ENCODE data around the gene SEL1L2. TPM values are rescaled to one million over a fixed set of nuclear protein-coding genes. Genes with fewer than 3 reads are reported as not detected.

SEL1L2 gene
- total RNA-seq, 1 donor from 2014 or later, result not detected

DNA sequence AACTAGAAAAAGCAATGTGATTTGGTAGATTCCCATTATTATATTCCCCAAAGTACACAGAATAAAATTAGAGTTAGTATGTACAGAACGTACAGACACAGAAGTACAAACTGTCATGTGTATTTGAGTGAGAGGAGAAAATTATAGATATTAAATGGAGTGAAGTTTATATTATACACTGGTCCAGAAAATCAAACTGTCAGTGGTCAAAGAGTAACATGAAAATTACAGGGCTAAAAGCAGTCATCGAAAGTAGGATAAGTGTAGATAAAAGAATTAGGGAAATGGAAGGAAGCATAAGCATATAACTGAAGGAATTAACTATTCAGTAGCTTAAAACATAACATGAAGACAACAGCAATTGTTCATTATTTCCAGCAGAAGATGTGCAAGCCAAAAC lies 30.3 kb downstream of the SEL1L2 start:
- H3K4me3 Mint-ChIP-seq, result no peak overlapping the region
- no peaks in the 10 kb centered on the region for H3K36me3 Mint-ChIP-seq (ENCODE audit: low read depth)
- H3K27me3 Mint-ChIP-seq, result no peaks in the 10 kb centered on the region
- H3K27ac Mint-ChIP-seq, result no peak overlapping the region
- no peaks in the 10 kb centered on the region for H3K4me1 Mint-ChIP-seq
- intact Hi-C loops (cut with micrococcal nuclease), result no loop called here
- peaks cover 5% of the 10 kb centered on the region for H3K9me3 Mint-ChIP-seq
- DNase-seq, result no peak

DNA sequence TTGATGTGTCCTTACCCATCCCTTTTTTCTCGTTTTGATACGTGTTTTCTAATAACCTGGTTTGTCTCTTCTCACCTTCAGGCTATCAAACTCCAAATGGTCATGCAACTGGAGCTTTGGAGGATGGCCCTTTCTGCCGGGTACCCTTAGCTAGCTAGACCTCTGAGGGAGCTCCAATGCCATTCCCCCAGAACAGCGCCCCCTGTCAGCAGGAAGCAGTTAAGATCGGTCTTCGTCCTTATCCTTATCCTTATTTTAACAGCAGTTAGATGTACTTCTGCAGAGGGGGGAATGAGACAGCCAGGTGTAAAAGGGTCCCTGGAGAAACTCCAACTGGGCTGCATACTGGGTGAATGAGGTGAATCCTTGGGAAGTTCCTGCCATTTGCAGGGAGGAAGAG lies 37.2 kb downstream of the SEL1L2 start:
- no peaks in the 10 kb centered on the region for H3K27me3 Mint-ChIP-seq
- H3K4me3 Mint-ChIP-seq, result no peak overlapping the region
- no peaks in the 10 kb centered on the region for H3K4me1 Mint-ChIP-seq
- no peak overlapping the region for H3K27ac Mint-ChIP-seq
- no peaks in the 10 kb centered on the region for H3K36me3 Mint-ChIP-seq (ENCODE audit: low read depth)
- no peaks in the 10 kb centered on the region for H3K9me3 Mint-ChIP-seq
- no peak for DNase-seq
- intact Hi-C loops (cut with micrococcal nuclease), result no loop called here

DNA sequence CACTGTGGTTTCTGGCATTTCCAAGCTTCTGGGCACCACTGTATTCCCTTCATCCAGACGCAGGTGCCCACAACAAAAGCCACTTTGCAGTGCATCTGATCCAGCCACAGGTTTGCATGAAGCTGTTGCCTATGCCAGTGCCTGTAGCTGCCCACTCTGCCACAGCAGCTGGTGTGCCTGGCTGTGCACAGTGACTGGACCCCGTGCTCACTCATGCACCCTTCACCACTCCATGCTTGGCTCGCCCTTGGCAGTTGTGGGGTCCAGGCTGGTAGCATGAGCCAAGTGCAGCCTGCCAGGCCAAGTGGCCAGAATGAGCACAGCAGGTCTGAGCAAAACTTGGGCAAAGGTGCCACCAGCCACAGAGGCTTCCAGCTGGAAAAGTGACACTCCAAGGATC lies 42.7 kb downstream of the SEL1L2 start:
- Mint-ChIP-seq H3K9me3 (no peaks in the 10 kb centered on the region), H3K4me1 (no peaks in the 10 kb centered on the region), H3K27me3 (no peaks in the 10 kb centered on the region)

DNA sequence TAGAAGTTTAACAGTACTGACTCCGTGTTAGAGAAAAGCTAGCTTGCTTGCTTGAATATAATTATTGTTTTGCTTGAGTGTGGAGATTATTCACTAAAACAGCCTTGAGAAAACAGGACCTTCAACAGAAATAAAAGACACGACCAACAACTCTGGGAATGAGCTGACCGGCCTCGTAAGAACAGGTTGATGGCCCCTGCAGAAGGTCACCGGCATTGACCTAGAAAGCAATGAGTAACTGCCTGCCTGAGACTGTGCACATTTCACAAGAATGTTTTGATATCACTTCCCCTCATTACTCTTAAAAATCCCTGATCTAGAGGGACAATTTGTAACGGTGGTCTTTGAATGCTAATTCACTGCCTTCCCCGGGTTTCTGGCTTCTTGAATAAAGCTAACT lies 49.4 kb downstream of the SEL1L2 start:
- Mint-ChIP-seq H3K4me3 (no peak overlapping the region), H3K27ac (no peak overlapping the region), H3K27me3 (no peaks in the 10 kb centered on the region), H3K4me1 (no peaks in the 10 kb centered on the region), H3K9me3 (no peaks in the 10 kb centered on the region), H3K36me3 (ENCODE audit: low read depth) (no peaks in the 10 kb centered on the region)
- intact Hi-C loops (cut with micrococcal nuclease), result no loop called here
- DNase-seq, result no peak

More for the DNA sequence above, 42.7 kb downstream of the SEL1L2 start:
- no peak overlapping the region for H3K4me3 Mint-ChIP-seq
- no peaks in the 10 kb centered on the region for H3K36me3 Mint-ChIP-seq (ENCODE audit: low read depth)
- intact Hi-C loops (cut with micrococcal nuclease), result no loop called here
- no peak for DNase-seq
- H3K27ac Mint-ChIP-seq, result no peak overlapping the region

DNA sequence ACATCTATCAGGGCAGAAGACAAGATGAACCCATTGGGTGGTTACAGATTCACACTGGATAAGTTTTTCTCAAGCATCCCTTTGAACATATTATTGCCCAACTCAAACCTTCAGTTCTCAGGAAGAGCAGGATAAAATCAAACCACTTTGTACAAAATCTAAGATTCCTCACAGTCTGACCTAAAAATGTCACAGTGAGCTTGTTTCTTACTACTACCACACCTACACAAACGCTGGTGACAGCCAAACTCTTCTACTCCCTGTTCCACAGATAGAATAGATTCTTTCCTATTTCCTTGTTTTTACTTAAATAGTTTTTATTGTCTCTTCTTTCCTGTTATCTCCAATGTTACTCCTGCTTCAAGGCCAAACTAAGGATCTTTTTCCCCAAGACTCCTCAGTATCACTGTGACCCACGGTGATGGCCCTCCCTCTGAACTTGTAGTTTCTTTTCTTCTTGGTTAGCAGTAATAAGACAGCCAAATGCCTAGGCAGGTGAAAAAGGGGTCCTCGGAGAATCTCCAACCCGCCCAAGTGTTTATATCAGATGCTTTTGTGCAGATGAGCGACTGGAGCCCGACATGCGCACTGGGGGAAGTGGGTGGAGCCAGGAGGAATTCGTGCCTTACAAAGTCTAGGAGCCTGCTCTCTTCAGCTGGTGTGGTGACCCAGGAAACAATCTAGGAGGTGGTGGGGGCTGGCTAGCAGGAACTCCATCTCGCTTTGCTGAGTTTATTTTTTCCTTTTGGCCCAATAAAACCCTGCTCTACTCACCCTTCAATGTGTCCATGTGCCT lies 53.4 kb downstream of the SEL1L2 start:
- no peaks in the 10 kb centered on the region for H3K4me1 Mint-ChIP-seq
- H3K9me3 Mint-ChIP-seq, result no peaks in the 10 kb centered on the region
- H3K4me3 Mint-ChIP-seq, result no peak overlapping the region
- H3K27ac Mint-ChIP-seq, result no peak overlapping the region
- no peaks in the 10 kb centered on the region for H3K27me3 Mint-ChIP-seq
- no peak for DNase-seq
- intact Hi-C loops (cut with micrococcal nuclease), result no loop called here
- no peaks in the 10 kb centered on the region for H3K36me3 Mint-ChIP-seq (ENCODE audit: low read depth)

DNA sequence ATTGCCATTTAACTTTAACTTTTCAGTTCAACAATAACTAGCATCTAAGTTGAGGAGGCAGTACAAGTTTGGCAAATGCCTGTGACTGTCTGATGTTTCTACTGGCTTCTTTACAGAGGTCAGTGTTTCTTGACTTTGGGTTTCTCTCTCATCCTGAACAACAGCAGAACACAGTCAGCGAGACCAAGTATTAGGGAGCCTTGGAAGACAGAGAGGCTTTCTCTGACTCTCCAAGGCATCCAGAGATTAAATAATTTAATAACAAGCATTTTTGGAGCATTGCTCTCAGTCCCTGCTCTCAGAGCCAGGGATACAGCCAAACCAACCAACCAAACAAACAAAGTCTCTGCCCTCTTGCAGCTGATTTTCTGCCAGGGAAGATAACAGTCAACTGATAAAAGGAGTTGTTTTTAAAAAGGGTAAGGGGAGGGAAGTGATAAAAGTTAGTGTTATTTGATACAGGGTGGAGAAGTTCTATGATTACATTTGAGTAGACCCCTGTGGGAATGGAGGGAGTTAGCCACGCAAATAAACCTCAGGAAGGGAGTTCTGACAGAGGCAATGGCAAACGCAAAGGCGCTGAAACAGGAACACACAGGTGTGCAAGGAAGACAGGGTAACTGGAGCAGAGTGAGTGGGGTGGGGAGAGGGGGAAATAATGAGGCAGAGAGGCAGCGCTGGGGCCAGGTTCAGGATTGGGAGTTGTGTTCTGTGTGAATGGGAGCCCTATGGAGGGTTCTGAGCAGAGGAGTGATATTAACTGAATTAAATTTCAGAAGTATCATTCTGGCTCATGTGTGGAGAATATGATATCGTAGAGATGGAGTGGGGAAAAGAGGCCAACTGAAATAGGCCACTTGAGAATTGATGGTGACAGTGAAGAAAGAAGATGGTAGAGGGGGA lies 55.2 kb downstream of the SEL1L2 start:
- H3K27me3 Mint-ChIP-seq, result no peaks in the 10 kb centered on the region
- H3K4me1 Mint-ChIP-seq, result no peaks in the 10 kb centered on the region
- H3K27ac Mint-ChIP-seq, result no peak overlapping the region
- no peak for DNase-seq
- no peaks in the 10 kb centered on the region for H3K9me3 Mint-ChIP-seq
- no peaks in the 10 kb centered on the region for H3K36me3 Mint-ChIP-seq (ENCODE audit: low read depth)
- intact Hi-C loops (cut with micrococcal nuclease), result no loop called here
- H3K4me3 Mint-ChIP-seq, result no peak overlapping the region

DNA sequence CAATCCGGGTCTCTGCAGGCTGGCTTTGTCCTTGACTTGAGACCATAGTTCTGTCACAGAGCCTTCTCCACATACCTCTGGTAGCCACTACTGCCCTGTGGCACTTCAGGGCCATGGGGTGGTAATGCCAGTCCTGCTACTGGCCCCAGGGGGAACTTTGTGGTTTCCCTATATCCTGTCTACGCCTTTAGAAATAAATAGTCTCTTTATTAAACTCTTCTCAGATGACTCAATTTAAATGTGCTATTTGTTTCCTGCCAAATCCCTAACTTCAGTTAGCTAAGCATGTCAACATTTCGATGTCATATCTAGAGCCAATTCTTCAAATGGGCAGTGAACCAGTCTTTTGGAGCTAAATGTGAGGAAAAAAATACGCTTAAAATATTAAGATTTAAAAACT lies 60.1 kb downstream of the SEL1L2 start:
- DNase-seq, result no peak
- no peaks in the 10 kb centered on the region for H3K36me3 Mint-ChIP-seq (ENCODE audit: low read depth)
- H3K4me3 Mint-ChIP-seq, result no peak overlapping the region
- H3K27me3 Mint-ChIP-seq, result no peaks in the 10 kb centered on the region
- H3K27ac Mint-ChIP-seq, result no peak overlapping the region
- intact Hi-C loops (cut with micrococcal nuclease), result no loop called here
- H3K9me3 Mint-ChIP-seq, result no peaks in the 10 kb centered on the region
- no peaks in the 10 kb centered on the region for H3K4me1 Mint-ChIP-seq

DNA sequence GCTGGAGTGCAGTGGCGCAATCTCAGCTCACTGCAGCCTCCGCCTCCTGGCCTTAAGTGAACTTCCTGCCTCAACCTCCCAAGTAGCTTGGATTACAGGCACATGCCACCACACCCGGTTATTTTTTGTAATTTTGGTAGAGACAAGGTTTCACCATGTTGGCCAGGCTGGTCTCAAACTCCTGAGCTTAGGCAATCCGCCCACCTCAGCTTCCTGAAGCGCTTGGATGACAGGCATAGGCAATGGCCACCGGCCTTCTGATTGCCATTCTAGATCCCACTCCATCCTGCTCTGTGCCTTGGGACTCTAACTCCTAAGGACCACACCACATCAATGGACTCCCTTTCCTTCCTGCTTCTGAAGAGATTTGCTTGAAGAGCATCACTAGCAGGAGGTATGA lies 60.6 kb downstream of the SEL1L2 start:
- H3K4me3 Mint-ChIP-seq, result no peak overlapping the region
- H3K9me3 Mint-ChIP-seq, result no peaks in the 10 kb centered on the region
- H3K36me3 Mint-ChIP-seq (ENCODE audit: low read depth), result no peaks in the 10 kb centered on the region
- no peak for DNase-seq
- intact Hi-C loops (cut with micrococcal nuclease), result no loop called here
- H3K27me3 Mint-ChIP-seq, result no peaks in the 10 kb centered on the region
- H3K4me1 Mint-ChIP-seq, result no peaks in the 10 kb centered on the region
- no peak overlapping the region for H3K27ac Mint-ChIP-seq

DNA sequence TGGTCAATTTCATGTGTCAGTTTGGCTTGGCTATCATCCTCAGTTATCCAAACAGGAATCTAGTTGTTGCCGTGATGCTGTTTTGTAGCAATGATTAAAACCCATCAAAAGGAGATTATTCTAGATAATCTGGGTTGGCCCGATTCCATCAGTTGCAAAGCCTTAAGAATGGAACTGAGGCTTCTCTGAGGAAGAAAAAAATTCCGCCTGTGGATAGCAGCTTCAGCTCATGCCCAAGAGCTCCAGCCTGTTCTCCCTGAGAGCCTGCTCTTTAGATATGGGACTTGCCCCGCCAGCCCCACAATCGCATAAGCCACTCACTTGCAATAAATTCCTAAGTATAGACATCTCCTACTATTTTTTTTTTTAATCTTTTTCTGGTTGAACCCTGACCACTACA lies 61.5 kb downstream of the SEL1L2 start:
- intact Hi-C loops (cut with micrococcal nuclease), result no loop called here
- Mint-ChIP-seq H3K36me3 (ENCODE audit: low read depth) (no peaks in the 10 kb centered on the region), H3K27me3 (no peaks in the 10 kb centered on the region), H3K9me3 (no peaks in the 10 kb centered on the region), H3K4me3 (no peak overlapping the region), H3K27ac (no peak overlapping the region), H3K4me1 (no peaks in the 10 kb centered on the region)
- no peak for DNase-seq

DNA sequence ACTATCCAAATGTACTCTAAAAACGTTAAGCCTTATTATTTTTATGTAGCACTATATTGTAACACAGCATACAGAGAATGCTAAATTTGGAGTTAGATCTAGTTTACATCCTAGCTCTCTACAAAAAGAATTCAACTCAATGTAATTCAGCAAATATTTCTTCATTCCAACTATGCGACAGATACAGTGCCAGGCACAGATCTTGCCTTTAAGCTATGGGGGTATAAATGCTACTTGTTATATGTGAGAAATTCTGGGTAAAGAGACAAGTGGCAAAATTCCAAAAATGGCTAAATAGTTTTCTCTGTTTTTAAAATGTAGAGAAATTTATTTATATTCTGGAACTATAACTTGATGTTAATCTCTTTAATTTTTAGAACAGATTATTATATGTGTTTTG lies 63.2 kb downstream of the SEL1L2 start:
- Mint-ChIP-seq H3K27ac (no peak overlapping the region), H3K9me3 (no peaks in the 10 kb centered on the region), H3K4me3 (no peak overlapping the region), H3K36me3 (ENCODE audit: low read depth) (no peaks in the 10 kb centered on the region), H3K4me1 (no peaks in the 10 kb centered on the region), H3K27me3 (no peaks in the 10 kb centered on the region)
- DNase-seq, result no peak
- intact Hi-C loops (cut with micrococcal nuclease), result no loop called here

DNA sequence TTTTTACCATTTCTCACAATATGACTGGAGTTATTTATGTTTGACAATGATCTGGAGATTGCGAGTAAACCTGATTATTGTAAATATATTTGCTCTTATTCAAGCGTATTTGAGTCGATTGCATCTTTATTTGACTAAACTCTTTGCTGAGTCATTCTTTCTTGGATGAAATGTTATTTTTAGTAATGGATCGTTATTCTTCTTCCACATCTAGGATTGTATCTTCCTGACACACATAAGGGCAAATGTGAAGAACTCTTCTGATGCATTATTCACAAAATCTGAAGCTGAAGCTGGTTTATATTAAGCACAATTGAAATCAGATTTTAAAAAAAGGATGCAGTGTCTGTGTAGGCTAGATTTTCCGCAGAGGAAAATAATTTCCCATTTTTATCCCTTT lies 68.2 kb downstream of the SEL1L2 start:
- DNase-seq, result no peak
- Mint-ChIP-seq H3K27me3 (no peaks in the 10 kb centered on the region), H3K4me3 (no peak overlapping the region), H3K36me3 (ENCODE audit: low read depth) (no peaks in the 10 kb centered on the region), H3K4me1 (no peaks in the 10 kb centered on the region), H3K9me3 (no peaks in the 10 kb centered on the region), H3K27ac (no peak overlapping the region)
- intact Hi-C loops (cut with micrococcal nuclease), result no loop called here

DNA sequence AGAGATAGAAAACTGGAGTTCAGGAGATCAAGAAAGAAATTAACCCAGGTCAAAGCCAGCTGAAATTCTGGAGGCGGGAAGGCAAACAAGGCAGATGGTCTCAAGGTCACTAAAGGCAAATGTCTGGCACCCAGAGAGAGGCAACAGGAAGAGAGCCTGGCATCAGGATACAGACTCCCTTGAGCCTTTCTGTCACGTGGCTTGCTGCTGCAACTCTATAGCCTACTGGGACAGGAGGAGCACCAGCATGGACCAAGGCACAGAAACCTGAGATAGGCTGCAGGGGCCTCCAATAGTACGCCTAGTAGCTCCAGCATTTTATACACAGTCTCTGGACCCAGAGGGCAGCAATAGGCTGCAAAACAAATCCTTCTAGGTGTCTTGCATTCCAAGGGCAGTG lies 75.1 kb downstream of the SEL1L2 start:
- H3K27me3 Mint-ChIP-seq, result no peaks in the 10 kb centered on the region
- H3K9me3 Mint-ChIP-seq, result no peaks in the 10 kb centered on the region
- H3K4me3 Mint-ChIP-seq, result no peak overlapping the region
- intact Hi-C loops (cut with micrococcal nuclease), result no loop called here
- no peak overlapping the region for H3K27ac Mint-ChIP-seq
- H3K4me1 Mint-ChIP-seq, result no peaks in the 10 kb centered on the region
- DNase-seq, result no peak
- no peaks in the 10 kb centered on the region for H3K36me3 Mint-ChIP-seq (ENCODE audit: low read depth)

DNA sequence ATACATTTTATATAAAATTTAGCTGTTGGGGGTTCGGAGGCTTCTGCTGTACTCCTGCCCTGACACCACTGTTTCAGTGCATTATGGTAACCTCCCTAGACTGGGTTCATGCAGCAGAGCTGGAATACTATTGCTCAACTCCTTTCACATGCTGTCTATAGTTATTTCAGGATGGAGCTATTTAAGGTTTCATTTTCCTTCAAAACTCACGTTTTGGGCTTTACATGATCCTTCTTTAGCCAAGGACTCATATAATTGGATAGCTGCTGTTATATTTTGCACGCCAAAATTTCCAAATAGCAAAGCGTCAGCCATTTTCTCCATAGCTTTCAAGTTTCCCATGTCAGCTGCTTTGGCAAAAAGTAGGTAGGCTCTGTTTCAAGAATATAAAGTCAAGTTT lies 76.8 kb downstream of the SEL1L2 start:
- H3K27ac Mint-ChIP-seq, result no peak overlapping the region
- no peak for DNase-seq
- no peaks in the 10 kb centered on the region for H3K9me3 Mint-ChIP-seq

DNA sequence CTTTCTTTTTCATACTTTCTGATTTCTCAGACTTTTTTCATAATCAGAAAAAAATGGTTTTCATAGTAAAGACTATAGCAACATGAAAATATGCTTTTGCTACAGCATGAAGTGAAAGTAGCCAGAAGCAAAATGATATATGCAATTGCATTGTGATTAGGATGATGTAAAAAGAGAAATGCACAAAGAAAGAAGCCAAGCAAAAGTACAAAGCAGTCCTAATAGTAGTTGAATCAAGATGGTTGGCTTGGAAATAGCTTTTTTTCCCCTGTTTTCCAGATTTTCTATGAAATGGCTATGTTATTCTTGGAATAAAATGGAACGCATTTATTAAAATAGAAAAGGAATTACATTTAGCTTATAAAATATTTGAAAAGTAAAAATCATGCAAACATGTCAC lies 77.3 kb downstream of the SEL1L2 start:
- H3K36me3 Mint-ChIP-seq (ENCODE audit: low read depth), result no peaks in the 10 kb centered on the region
- H3K9me3 Mint-ChIP-seq, result no peaks in the 10 kb centered on the region
- H3K27ac Mint-ChIP-seq, result no peak overlapping the region
- no peaks in the 10 kb centered on the region for H3K27me3 Mint-ChIP-seq
- no peaks in the 10 kb centered on the region for H3K4me1 Mint-ChIP-seq
- H3K4me3 Mint-ChIP-seq, result no peak overlapping the region
- no peak for DNase-seq
- intact Hi-C loops (cut with micrococcal nuclease), result no loop called here

More for the DNA sequence above, 76.8 kb downstream of the SEL1L2 start:
- no peaks in the 10 kb centered on the region for H3K4me1 Mint-ChIP-seq
- intact Hi-C loops (cut with micrococcal nuclease), result no loop called here
- H3K4me3 Mint-ChIP-seq, result no peak overlapping the region
- H3K36me3 Mint-ChIP-seq (ENCODE audit: low read depth), result no peaks in the 10 kb centered on the region
- H3K27me3 Mint-ChIP-seq, result no peaks in the 10 kb centered on the region
